Chondrocyte (in vitro differentiated cells): Measurements from ENCODE around the gene NSG1. TPM values are rescaled to one million over a fixed set of nuclear protein-coding genes. Genes with fewer than 3 reads are reported as not detected.
A peak's percentile ranks its signal among the peaks of the same experiment; 100 is the strongest.

Experiments
- DNase-seq: peaks from one replicate; pipeline ENCODE4 v3.0.0; 2021; ENCODE audit warnings: mixed read lengths, low spot score
- H3K27ac Mint-ChIP-seq: one replicate; pipeline ENCODE4 v1.8.0; 2021; ENCODE audit warnings: mild to moderate bottlenecking, moderate library complexity, mixed read lengths; ENCODE audit not compliant: unreplicated experiment
- H3K27me3 Mint-ChIP-seq: 2 replicates; pipeline ENCODE4 v1.8.0; 2021; ENCODE audit warnings: low read depth, mixed read lengths
- H3K36me3 Mint-ChIP-seq: 2 replicates; pipeline ENCODE4 v1.8.0; 2021; ENCODE audit warnings: low read depth, mixed read lengths
- H3K4me1 Mint-ChIP-seq: 2 replicates; pipeline ENCODE4 v1.8.0; 2021; ENCODE audit warnings: low read depth, mild to moderate bottlenecking, mixed read lengths
- H3K4me3 Mint-ChIP-seq: one replicate; pipeline ENCODE4 v1.8.0; 2021; ENCODE audit warnings: mild to moderate bottlenecking, moderate library complexity, mixed read lengths; ENCODE audit not compliant: unreplicated experiment
- H3K9me3 Mint-ChIP-seq: 2 replicates; pipeline ENCODE4 v1.8.0; 2021; ENCODE audit warnings: low read depth, mixed read lengths
- total RNA-seq: library from RNA; stranded (reverse); gene quantifications from 3 replicates; pipeline ENCODE4 v1.2.1, GENCODE V29; 2021
- TF ChIP-seq, protein P1 (sequence below): fragments of 200-600 bp; sonication (generic); IDR thresholded peaks from 2 replicates; pipeline ENCODE4 v1.5.0; 2021; ENCODE audit warnings: antibody characterized with exemption, mild to moderate bottlenecking, moderate library complexity

NSG1 gene
- total RNA-seq, 1 donor from 2014 or later: 0.42 TPM

DNA sequence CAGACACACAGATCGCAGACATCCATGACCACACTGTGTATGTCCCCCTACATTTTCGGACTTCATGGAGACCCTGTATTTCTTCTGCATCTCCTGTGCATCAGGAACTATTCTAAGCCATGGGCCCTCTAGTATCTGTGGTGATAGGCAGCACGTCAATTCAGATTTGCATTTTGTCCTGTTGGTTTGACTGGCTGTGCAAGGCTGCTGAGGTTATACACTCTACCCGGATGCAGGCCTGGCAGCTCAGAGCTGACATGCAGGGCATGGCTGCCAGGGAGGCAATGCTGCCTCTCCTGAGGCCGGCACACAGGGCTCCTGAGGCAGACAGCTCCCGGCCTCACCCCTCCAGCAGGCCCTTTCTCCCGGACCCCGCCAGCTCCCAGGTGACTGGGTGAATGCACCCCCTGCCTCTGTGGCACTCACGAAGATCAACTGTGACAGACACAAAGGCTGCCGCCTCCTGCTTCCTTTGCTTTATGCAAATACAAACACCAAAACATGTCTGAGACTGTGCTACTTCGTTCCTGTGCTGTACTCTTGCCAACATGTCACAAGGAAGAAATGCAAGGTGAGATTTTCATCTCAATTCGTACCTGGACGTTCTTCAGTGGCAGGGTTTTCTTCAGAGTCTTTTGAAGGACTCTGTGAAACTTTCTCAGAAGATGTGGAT lies 51.0 kb downstream of the NSG1 start:
- H3K36me3 Mint-ChIP-seq: peaks cover 14% of the 10 kb centered on the region

DNA sequence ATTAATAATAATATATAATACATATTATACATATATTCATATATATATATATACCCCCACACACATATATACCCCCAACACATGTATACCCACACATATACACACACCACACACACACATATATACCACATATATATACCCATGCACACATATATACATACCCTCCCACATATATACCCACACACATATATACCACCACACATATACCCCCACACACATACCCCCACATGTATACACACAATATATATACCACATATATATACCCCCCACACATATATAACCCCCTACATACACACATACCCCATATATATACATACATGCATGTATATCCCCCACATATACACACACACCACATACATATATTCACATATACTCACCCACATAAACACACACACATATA lies 52.0 kb downstream of the NSG1 start:
- Mint-ChIP-seq H3K4me3 (no peak overlapping the region), H3K27ac (no peak overlapping the region), H3K4me1 (peaks cover 8% of the 10 kb centered on the region), H3K9me3 (no peaks in the 10 kb centered on the region), H3K36me3 (peaks cover 12% of the 10 kb centered on the region), H3K27me3 (no peaks in the 10 kb centered on the region)
- DNase-seq: no peak
- TF ChIP-seq, protein P1, sequence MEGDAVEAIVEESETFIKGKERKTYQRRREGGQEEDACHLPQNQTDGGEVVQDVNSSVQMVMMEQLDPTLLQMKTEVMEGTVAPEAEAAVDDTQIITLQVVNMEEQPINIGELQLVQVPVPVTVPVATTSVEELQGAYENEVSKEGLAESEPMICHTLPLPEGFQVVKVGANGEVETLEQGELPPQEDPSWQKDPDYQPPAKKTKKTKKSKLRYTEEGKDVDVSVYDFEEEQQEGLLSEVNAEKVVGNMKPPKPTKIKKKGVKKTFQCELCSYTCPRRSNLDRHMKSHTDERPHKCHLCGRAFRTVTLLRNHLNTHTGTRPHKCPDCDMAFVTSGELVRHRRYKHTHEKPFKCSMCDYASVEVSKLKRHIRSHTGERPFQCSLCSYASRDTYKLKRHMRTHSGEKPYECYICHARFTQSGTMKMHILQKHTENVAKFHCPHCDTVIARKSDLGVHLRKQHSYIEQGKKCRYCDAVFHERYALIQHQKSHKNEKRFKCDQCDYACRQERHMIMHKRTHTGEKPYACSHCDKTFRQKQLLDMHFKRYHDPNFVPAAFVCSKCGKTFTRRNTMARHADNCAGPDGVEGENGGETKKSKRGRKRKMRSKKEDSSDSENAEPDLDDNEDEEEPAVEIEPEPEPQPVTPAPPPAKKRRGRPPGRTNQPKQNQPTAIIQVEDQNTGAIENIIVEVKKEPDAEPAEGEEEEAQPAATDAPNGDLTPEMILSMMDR: no peak

More for the DNA sequence above, 51.0 kb downstream of the NSG1 start:
- H3K9me3 Mint-ChIP-seq: no peaks in the 10 kb centered on the region
- no peaks in the 10 kb centered on the region for H3K4me1 Mint-ChIP-seq
- TF ChIP-seq, protein P1: no peak
- H3K27me3 Mint-ChIP-seq: no peaks in the 10 kb centered on the region
- H3K4me3 Mint-ChIP-seq: no peak overlapping the region
- no peak overlapping the region for H3K27ac Mint-ChIP-seq
- no peak for DNase-seq

DNA sequence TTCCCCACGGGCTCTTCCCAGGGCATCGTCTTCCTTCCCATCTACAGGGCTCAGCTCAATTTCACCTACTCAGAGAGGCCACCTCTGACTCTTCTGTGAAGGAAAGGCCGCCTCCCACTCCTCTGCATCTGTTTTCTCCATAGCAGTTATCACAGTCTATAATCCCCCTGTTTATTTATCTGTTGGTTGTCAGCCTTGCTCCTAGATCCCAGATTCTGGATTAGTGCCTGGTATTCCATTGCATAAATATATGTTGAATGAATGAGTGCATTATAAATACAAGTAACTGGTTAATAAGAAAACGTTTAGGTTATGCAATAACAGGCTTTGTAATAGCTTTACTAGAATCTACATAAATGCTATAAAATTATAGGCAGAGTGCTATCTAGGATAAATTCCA lies 52.9 kb downstream of the NSG1 start:
- H3K4me3 Mint-ChIP-seq: no peak overlapping the region
- H3K9me3 Mint-ChIP-seq: no peaks in the 10 kb centered on the region

DNA sequence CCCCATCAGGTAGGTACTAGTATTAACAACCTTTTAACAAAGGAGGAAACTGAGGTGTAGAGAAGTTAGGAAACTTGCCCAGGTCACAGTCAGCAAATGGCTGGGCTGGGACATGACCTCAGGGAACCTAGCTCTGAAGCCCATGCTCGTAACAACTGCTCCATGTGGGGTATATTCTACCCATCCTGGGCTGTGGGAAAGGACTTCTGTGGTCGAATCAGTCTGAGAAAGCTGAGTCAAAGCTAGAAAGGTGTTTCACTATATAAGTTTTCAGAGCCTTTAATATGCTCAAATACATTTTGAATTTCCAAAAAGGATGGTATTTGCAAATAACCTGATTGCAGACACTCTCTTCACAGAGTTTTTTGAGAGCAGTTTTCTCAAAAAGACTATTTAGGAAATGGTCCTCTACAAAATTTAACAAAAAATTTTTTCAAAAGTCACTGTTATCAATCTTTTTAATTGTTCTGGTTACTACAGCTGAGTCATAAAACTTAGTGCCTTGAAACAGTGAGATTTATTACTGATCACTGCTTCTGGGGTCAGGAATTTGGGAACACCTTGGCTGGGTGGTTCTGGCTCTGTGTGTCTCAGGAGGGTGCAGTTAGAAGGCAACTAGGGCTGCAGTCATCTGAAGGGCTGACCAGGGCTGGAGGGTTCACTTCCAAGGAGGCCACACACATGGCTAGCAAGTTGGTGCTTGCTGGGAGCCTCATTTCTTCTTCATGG lies 53.6 kb downstream of the NSG1 start:
- TF ChIP-seq, protein P1: no peak
- no peak overlapping the region for H3K27ac Mint-ChIP-seq

More for the DNA sequence above, 52.9 kb downstream of the NSG1 start:
- Mint-ChIP-seq H3K27ac (no peak overlapping the region), H3K4me1 (peaks cover 15% of the 10 kb centered on the region), H3K27me3 (no peaks in the 10 kb centered on the region), H3K36me3 (peaks cover 12% of the 10 kb centered on the region)
- no peak for DNase-seq
- TF ChIP-seq, protein P1: no peak

DNA sequence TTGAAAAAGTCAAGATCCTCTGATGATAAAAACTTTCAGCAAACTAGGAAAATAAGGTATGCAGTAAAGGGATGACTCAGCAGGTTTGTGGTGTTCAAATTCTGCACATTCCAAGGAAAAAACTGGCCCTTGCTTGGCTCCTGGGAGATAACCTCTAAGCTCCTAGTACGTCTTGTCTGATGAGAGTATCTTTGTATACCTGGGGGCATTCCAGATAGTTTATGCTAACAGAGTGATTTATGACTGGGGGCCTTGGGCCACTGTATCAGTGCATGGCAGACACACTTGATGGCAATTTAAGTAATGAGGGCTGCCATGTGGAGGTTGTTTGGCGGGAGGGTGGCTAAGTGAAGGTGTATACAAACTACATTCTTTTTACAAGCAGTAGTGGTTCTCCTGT lies 56.9 kb downstream of the NSG1 start:
- TF ChIP-seq, protein P1: no peak

More for the DNA sequence above, 53.6 kb downstream of the NSG1 start:
- peaks cover 11% of the 10 kb centered on the region for H3K36me3 Mint-ChIP-seq
- DNase-seq: no peak
- H3K27me3 Mint-ChIP-seq: no peaks in the 10 kb centered on the region
- H3K9me3 Mint-ChIP-seq: no peaks in the 10 kb centered on the region
- H3K4me1 Mint-ChIP-seq: peaks cover 15% of the 10 kb centered on the region
- H3K4me3 Mint-ChIP-seq: no peak overlapping the region

More for the DNA sequence above, 56.9 kb downstream of the NSG1 start:
- peaks cover under 1% of the 10 kb centered on the region for H3K36me3 Mint-ChIP-seq
- no peaks in the 10 kb centered on the region for H3K9me3 Mint-ChIP-seq
- no peak overlapping the region for H3K4me3 Mint-ChIP-seq
- H3K27ac Mint-ChIP-seq: peak overlapping the region; percentile 35
- no peaks in the 10 kb centered on the region for H3K27me3 Mint-ChIP-seq
- H3K4me1 Mint-ChIP-seq: peaks cover 15% of the 10 kb centered on the region
- DNase-seq: no peak
